ENCODE results near the gene MACROD2.

Gene MACROD2

GRCh38 chr20:14507711-14508110 lies 512.4 kb downstream of the MACROD2 start:
- no peak for DNase-seq (ENCODE audit: extremely low read depth in 1 of 2, low read depth in 1 of 2)

- no peak for DNase-seq (ENCODE audit: extremely low read depth in 1 of 2, low read depth in 1 of 2)
Measured at GRCh38 chr20:14510341-14510740, 515.0 kb downstream of the MACROD2 start.

- DNase-seq (ENCODE audit: extremely low read depth in 1 of 2, low read depth in 1 of 2): no peak
Measured at GRCh38 chr20:14512839-14513238, 517.5 kb downstream of the MACROD2 start.

GRCh38 chr20:14518648-14519047 lies 523.3 kb downstream of the MACROD2 start:
- DNase-seq (ENCODE audit: extremely low read depth in 1 of 2, low read depth in 1 of 2): no peak

- no peak for DNase-seq (ENCODE audit: extremely low read depth in 1 of 2, low read depth in 1 of 2)
Measured at GRCh38 chr20:14521016-14521415, 525.7 kb downstream of the MACROD2 start.

GRCh38 chr20:14521436-14521835 lies 526.1 kb downstream of the MACROD2 start:
- no peak for DNase-seq (ENCODE audit: extremely low read depth in 1 of 2, low read depth in 1 of 2)

GRCh38 chr20:14522595-14522994 lies 527.3 kb downstream of the MACROD2 start:
- no peak for DNase-seq (ENCODE audit: extremely low read depth in 1 of 2, low read depth in 1 of 2)

- no peak for DNase-seq (ENCODE audit: extremely low read depth in 1 of 2, low read depth in 1 of 2)
Measured at GRCh38 chr20:14523090-14523489, 527.8 kb downstream of the MACROD2 start.

GRCh38 chr20:14525426-14525825 lies 530.1 kb downstream of the MACROD2 start:
- DNase-seq (ENCODE audit: extremely low read depth in 1 of 2, low read depth in 1 of 2): no peak

- no peak for DNase-seq (ENCODE audit: extremely low read depth in 1 of 2, low read depth in 1 of 2)
Measured at GRCh38 chr20:14526891-14527290, 531.6 kb downstream of the MACROD2 start.

GRCh38 chr20:14531786-14532185 lies 536.5 kb downstream of the MACROD2 start:
- no peak for DNase-seq (ENCODE audit: extremely low read depth in 1 of 2, low read depth in 1 of 2)

- no peak for DNase-seq (ENCODE audit: extremely low read depth in 1 of 2, low read depth in 1 of 2)
Measured at GRCh38 chr20:14536738-14537137, 541.4 kb downstream of the MACROD2 start.

- no peak for DNase-seq (ENCODE audit: extremely low read depth in 1 of 2, low read depth in 1 of 2)
Measured at GRCh38 chr20:14538433-14538832, 543.1 kb downstream of the MACROD2 start.

- no peak for DNase-seq (ENCODE audit: extremely low read depth in 1 of 2, low read depth in 1 of 2)
Measured at GRCh38 chr20:14543040-14543439, 547.7 kb downstream of the MACROD2 start.

- no peak for DNase-seq (ENCODE audit: extremely low read depth in 1 of 2, low read depth in 1 of 2)
Measured at GRCh38 chr20:14544688-14545087, 549.4 kb downstream of the MACROD2 start.

GRCh38 chr20:14550655-14551054 lies 555.3 kb downstream of the MACROD2 start:
- DNase-seq (ENCODE audit: extremely low read depth in 1 of 2, low read depth in 1 of 2): no peak

GRCh38 chr20:14553774-14554534 lies 558.6 kb downstream of the MACROD2 start:
- DNase-seq (ENCODE audit: extremely low read depth in 1 of 2, low read depth in 1 of 2): no peak

- no peak for DNase-seq (ENCODE audit: extremely low read depth in 1 of 2, low read depth in 1 of 2)
Measured at GRCh38 chr20:14555676-14556075, 560.4 kb downstream of the MACROD2 start.

GRCh38 chr20:14556206-14556605 lies 560.9 kb downstream of the MACROD2 start:
- DNase-seq (ENCODE audit: extremely low read depth in 1 of 2, low read depth in 1 of 2): no peak

GRCh38 chr20:14559612-14560011 lies 564.3 kb downstream of the MACROD2 start:
- no peak for DNase-seq (ENCODE audit: extremely low read depth in 1 of 2, low read depth in 1 of 2)

GRCh38 chr20:14561741-14562221 lies 566.5 kb downstream of the MACROD2 start:
- DNase-seq (ENCODE audit: extremely low read depth in 1 of 2, low read depth in 1 of 2): no peak

- no peak for DNase-seq (ENCODE audit: extremely low read depth in 1 of 2, low read depth in 1 of 2)
Measured at GRCh38 chr20:14562981-14563380, 567.7 kb downstream of the MACROD2 start.

- no peak for DNase-seq (ENCODE audit: extremely low read depth in 1 of 2, low read depth in 1 of 2)
Measured at GRCh38 chr20:14566505-14566904, 571.2 kb downstream of the MACROD2 start.
